RWPE1 (cell line): Measurements from ENCODE around the gene KCNC3.
"Not testable (repeated sequence)": the region's sequence is repeated elsewhere in the genome, so short reads cannot be mapped to it uniquely, and the experiment has no call there.

Experiments
- CTCF ChIA-PET: fragments of 350-600 bp; sonication (Branson Sonifier 250); formaldehyde crosslinking; extraction: SDS; loops from one replicate; lab custom pipeline; 2021; lab: Yijun Ruan, JAX
- POLR2A ChIA-PET: fragments of 400-600 bp; formaldehyde crosslinking; extraction: SDS; loops from one replicate; lab custom pipeline; 2020; ENCODE audit warnings: antibody characterized with exemption; ENCODE audit not compliant: low non-redundant PET; lab: Yijun Ruan, JAX
- DNase-seq: peaks from one replicate; pipeline ENCODE4 v3.0.0; 2012; ENCODE audit warnings: low spot score
- H3K27ac ChIP-seq: fragments of 450-650 bp; 2 replicates; pipeline ENCODE4 v1.5.1; 2017
- TF ChIP-seq, protein P1 (sequence below): fragments of 450-650 bp; conservative IDR thresholded peaks from 2 replicates; pipeline ENCODE4 v1.5.1; 2017; ENCODE audit warnings: low read depth, mild to moderate bottlenecking

KCNC3 gene

GRCh38 chr19:50352242-50352641 lies 23.1 kb upstream of the KCNC3 start:
- CTCF ChIA-PET: interaction anchor here (0.6 to 1.1 kb wide), 3 partner anchors 12 to 100 kb away, joined by 3 to 4 read pairs (median 3); no protein-coding TSS in a partner anchor
- no peak overlapping the region for H3K27ac ChIP-seq
- POLR2A ChIA-PET: no interaction called here
- TF ChIP-seq, protein P1, sequence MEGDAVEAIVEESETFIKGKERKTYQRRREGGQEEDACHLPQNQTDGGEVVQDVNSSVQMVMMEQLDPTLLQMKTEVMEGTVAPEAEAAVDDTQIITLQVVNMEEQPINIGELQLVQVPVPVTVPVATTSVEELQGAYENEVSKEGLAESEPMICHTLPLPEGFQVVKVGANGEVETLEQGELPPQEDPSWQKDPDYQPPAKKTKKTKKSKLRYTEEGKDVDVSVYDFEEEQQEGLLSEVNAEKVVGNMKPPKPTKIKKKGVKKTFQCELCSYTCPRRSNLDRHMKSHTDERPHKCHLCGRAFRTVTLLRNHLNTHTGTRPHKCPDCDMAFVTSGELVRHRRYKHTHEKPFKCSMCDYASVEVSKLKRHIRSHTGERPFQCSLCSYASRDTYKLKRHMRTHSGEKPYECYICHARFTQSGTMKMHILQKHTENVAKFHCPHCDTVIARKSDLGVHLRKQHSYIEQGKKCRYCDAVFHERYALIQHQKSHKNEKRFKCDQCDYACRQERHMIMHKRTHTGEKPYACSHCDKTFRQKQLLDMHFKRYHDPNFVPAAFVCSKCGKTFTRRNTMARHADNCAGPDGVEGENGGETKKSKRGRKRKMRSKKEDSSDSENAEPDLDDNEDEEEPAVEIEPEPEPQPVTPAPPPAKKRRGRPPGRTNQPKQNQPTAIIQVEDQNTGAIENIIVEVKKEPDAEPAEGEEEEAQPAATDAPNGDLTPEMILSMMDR: no peak
- no peak for DNase-seq

DNA sequence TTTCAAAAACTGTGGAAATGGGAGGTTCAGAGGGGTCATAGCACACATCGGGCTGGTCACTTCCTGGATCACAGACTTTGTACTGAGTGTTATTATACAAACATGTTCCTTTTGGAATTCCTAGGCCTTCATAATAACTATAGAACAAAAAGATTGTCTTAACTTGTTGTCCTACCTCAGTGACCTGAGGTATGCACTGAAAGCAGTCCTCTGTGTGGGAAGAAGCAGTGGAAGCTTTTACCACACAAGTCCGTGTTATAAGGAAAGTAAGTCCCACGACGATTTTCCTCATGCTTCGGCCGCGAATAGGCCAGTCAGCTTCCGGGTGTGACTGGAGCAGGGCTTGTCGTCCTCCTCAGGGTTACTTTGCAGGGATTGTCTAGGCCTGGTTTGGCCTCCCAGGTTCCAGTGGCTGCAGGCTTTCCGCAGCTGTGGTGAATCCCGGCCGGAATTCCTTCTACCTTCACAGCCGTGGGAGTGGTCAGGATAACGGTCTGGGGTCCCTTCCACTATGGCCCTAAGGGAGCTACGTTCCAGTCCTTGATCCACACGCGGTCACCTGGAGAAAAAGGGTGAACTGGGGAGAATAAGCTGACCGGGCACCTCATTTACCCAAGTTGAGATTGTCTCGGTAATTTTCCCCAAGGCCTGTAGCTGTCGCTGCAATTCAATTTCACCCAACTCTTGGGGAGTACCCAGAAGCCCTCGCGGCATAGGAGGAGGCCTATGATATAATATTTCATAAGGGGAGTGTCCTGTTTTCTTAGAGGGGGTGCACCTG lies 20.3 kb upstream of the KCNC3 start:
- TF ChIP-seq, protein P1: no peak
- H3K27ac ChIP-seq: no peak overlapping the region
- ChIA-PET POLR2A (no interaction called here), CTCF (interaction anchor here (0.5 to 0.8 kb wide), 3 partner anchors 10 to 417 kb away, joined by 3 to 4 read pairs (median 3); no protein-coding TSS in a partner anchor)
- DNase-seq: no peak

DNA sequence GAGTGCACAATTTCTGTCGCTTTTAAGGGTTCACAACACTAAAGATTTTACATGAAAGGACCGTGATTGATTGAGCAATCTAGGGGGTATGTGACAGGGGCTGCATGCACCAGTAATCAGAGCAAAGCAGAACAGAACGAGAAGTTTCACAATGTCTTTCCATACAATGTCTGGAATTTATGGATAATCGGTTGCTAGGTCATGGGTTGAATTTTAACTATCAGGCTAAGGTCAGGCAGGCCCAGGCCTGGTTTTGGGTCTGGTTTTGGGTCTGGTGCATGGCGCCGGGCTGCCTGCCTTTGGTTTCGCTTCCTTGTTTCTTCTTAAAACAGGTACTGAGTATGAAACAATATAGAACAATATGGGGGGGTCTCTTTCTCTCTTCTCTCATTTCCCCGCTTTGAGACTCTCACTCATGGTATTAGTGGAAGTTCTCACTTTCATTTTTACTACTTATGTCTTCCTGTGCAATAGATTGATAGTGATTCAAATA lies 18.0 kb upstream of the KCNC3 start:
- H3K27ac ChIP-seq, DNase-seq, POLR2A ChIA-PET: not testable (repeated sequence)
- CTCF ChIA-PET: interaction anchor here (0.6 kb wide), 1 partner anchor 184 kb away, joined by 3 read pairs; no protein-coding TSS in a partner anchor

GRCh38 chr19:50344661-50345318 lies 15.6 kb upstream of the KCNC3 start:
- no peak for DNase-seq
- ChIA-PET POLR2A (no interaction called here), CTCF (no interaction called here)
- no peak overlapping the region for H3K27ac ChIP-seq
- TF ChIP-seq, protein P1: no peak

GRCh38 chr19:50341091-50341564 lies 12.0 kb upstream of the KCNC3 start:
- CTCF ChIA-PET: no interaction called here
- no peak for DNase-seq
- H3K27ac ChIP-seq: no peak overlapping the region
- POLR2A ChIA-PET: no interaction called here
- TF ChIP-seq, protein P1: no peak

DNA sequence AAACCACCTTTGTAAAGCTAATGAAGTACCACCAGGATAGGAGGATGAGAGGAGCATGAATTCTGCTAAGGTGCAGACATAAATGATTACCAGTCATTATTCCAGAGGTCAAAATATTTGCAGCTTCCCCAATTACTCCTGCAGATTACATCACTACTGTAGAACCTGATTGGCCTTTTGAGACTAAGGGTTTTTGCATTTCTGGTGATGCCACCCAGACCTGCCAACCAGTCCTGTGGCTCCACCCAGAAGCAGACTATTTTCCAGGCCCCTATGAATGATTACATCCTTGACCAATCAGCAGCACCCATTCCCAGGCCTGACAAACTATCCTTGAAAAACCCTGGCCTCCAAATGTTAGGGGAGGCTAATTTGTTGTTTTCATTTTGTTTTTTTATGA lies 11.2 kb upstream of the KCNC3 start:
- H3K27ac ChIP-seq: no peak overlapping the region
- TF ChIP-seq, protein P1: no peak
- POLR2A ChIA-PET: no interaction called here
- CTCF ChIA-PET: interaction anchor here (1.1 kb wide), 1 partner anchor 9 kb away, joined by 3 read pairs; no protein-coding TSS in a partner anchor
- no peak for DNase-seq

GRCh38 chr19:50337031-50337430 lies 7.9 kb upstream of the KCNC3 start:
- H3K27ac ChIP-seq, CTCF ChIA-PET, DNase-seq, POLR2A ChIA-PET: not testable (repeated sequence)
